ENCODE measurements around the gene PRSS23.

DNA sequence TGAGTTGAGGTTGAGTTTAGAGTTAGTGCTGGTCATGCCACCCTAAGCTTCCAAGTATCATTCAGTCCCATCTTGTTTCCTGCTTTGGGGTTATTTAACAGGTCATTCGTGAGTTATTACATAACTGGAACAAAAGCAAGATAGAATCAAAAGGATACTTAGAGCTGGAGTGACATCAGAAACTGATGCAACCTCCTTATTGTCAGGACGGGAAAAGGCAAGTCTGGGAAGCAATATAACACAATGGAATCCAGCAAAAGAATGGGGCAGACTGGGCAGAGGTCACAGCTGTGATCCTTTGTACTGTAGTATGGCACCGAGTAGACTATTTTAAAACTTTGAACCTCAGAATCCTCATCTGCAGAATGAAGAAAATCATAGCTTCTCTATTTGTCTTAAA is 4.4 kb upstream of the PRSS23 start:
- no peak for TF ChIP-seq EZH2 (IDR thresholded peaks at IDR 0.05)
- TF ChIP-seq EGR1 (IDR thresholded peaks at IDR 0.05; ENCODE audit: low read depth), result no peak
- no peak for TF ChIP-seq SRF (IDR thresholded peaks at IDR 0.05; ENCODE audit: low read depth)
- TF ChIP-seq, protein P1, sequence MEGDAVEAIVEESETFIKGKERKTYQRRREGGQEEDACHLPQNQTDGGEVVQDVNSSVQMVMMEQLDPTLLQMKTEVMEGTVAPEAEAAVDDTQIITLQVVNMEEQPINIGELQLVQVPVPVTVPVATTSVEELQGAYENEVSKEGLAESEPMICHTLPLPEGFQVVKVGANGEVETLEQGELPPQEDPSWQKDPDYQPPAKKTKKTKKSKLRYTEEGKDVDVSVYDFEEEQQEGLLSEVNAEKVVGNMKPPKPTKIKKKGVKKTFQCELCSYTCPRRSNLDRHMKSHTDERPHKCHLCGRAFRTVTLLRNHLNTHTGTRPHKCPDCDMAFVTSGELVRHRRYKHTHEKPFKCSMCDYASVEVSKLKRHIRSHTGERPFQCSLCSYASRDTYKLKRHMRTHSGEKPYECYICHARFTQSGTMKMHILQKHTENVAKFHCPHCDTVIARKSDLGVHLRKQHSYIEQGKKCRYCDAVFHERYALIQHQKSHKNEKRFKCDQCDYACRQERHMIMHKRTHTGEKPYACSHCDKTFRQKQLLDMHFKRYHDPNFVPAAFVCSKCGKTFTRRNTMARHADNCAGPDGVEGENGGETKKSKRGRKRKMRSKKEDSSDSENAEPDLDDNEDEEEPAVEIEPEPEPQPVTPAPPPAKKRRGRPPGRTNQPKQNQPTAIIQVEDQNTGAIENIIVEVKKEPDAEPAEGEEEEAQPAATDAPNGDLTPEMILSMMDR (IDR thresholded peaks at IDR 0.05 in 2 of 3, conservative IDR thresholded peaks at IDR 0.05 in 1 of 3; ENCODE audit: borderline replicate concordance in 1 of 3, insufficient read depth in 1 of 3, low read depth in 2 of 3, low read length in 2 of 3), result no peak
- no peak for TF ChIP-seq POLR2A (IDR thresholded peaks at IDR 0.05; ENCODE audit: borderline replicate concordance, extremely low read depth, insufficient read depth, insufficient read length)
- TF ChIP-seq POLR2AphosphoS5 (IDR thresholded peaks at IDR 0.05; ENCODE audit: low read depth, low read length), result no peak
- TF ChIP-seq, protein P2, sequence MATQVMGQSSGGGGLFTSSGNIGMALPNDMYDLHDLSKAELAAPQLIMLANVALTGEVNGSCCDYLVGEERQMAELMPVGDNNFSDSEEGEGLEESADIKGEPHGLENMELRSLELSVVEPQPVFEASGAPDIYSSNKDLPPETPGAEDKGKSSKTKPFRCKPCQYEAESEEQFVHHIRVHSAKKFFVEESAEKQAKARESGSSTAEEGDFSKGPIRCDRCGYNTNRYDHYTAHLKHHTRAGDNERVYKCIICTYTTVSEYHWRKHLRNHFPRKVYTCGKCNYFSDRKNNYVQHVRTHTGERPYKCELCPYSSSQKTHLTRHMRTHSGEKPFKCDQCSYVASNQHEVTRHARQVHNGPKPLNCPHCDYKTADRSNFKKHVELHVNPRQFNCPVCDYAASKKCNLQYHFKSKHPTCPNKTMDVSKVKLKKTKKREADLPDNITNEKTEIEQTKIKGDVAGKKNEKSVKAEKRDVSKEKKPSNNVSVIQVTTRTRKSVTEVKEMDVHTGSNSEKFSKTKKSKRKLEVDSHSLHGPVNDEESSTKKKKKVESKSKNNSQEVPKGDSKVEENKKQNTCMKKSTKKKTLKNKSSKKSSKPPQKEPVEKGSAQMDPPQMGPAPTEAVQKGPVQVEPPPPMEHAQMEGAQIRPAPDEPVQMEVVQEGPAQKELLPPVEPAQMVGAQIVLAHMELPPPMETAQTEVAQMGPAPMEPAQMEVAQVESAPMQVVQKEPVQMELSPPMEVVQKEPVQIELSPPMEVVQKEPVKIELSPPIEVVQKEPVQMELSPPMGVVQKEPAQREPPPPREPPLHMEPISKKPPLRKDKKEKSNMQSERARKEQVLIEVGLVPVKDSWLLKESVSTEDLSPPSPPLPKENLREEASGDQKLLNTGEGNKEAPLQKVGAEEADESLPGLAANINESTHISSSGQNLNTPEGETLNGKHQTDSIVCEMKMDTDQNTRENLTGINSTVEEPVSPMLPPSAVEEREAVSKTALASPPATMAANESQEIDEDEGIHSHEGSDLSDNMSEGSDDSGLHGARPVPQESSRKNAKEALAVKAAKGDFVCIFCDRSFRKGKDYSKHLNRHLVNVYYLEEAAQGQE (IDR thresholded peaks at IDR 0.05; ENCODE audit: low read depth), result no peak
- TF ChIP-seq YY1 (IDR thresholded peaks at IDR 0.05; ENCODE audit: extremely low read depth, insufficient replicate concordance, low read depth, low read length), result no peak
- TF ChIP-seq RAD21 (IDR thresholded peaks at IDR 0.05; ENCODE audit: low read depth), result no peak
